Camera-type eye (tissue), 1 donor: ENCODE measurements around the gene NPAT. TPM values are rescaled to one million over a fixed set of nuclear protein-coding genes. Genes with fewer than 3 reads are reported as not detected.

ENCODE experiments used
- total RNA-seq: library from RNA; depleted of rRNA; stranded (reverse); fragments of >200 nt; gene quantifications from one replicate; pipeline ENCODE4 v1.2.3, GENCODE V29; 2014

Gene NPAT
- 35.0 TPM for total RNA-seq

GRCh38 chr11:108222574-108223347 lies at the start of gene NPAT, which contains the start of gene ATM:
TSS of gene NPAT (minus strand) at chr11:108222638. CDS start at chr11:108222536, 102 bp downstream.
TSS of gene ATM (plus strand) at chr11:108223067. CDS start at chr11:108227625, 4,558 bp downstream.

GRCh38 chr11:108121274-108122155 lies 100.9 kb downstream of the NPAT start, which contains the start of gene ACAT1:
TSS of gene ACAT1 (plus strand) at chr11:108121567. CDS start at chr11:108121607, 40 bp downstream.

Other genes with a start within 250 kb of the NPAT start
- gene CUL5, start 213.7 kb downstream of the NPAT start, total RNA-seq, result 77.5 TPM
- 182 TPM for gene ACAT1, start 101.1 kb downstream of the NPAT start, total RNA-seq
- 189 TPM for gene ATM, start 429 bp upstream of the NPAT start, total RNA-seq
- gene C11orf65, start 244.9 kb upstream of the NPAT start, total RNA-seq, result 4.2 TPM